SK-N-MC (cell line): ENCODE data around the gene PODNL1.
"Not testable (repeated sequence)": the region's sequence is repeated elsewhere in the genome, so short reads cannot be mapped to it uniquely, and the experiment has no call there.

ENCODE experiments used
- DNase-seq: peaks from one replicate; pipeline ENCODE4 v3.0.0-alpha.2; 2011; ENCODE audit warnings: low read depth, low spot score
- H3K27ac ChIP-seq: fragments of 200-600 bp; sonication (generic); 2 replicates; pipeline ENCODE4 v1.5.1; 2016; ENCODE audit warnings: mixed run types
- H3K36me3 ChIP-seq: fragments of 200-600 bp; sonication (generic); 2 replicates; pipeline ENCODE4 v1.6.1; 2017; ENCODE audit warnings: antibody characterized with exemption, low read length, mixed read lengths; ENCODE audit not compliant: insufficient read depth
- H3K4me3 ChIP-seq: fragments of 200-600 bp; sonication (generic); 2 replicates; pipeline ENCODE4 v1.5.1; 2016
- H3K9ac ChIP-seq: fragments of 200-600 bp; sonication (generic); 2 replicates; pipeline ENCODE4 v1.8.0; 2017; ENCODE audit warnings: mixed run types, mixed read lengths; ENCODE audit not compliant: insufficient read length
- H3K9me3 ChIP-seq: fragments of 200-600 bp; sonication (generic); 2 replicates; pipeline ENCODE4 v1.6.1; 2017; ENCODE audit warnings: low read depth, mild to moderate bottlenecking, antibody characterized with exemption, low read length, moderate library complexity, mixed read lengths
- EZH2 ChIP-seq: fragments of 200-600 bp; sonication (generic); IDR thresholded peaks from one replicate; pipeline ENCODE4 v1.6.1; 2017; ENCODE audit warnings: antibody characterized with exemption
- FOXP2 ChIP-seq: optimal IDR thresholded peaks from 2 replicates; pipeline ENCODE3; 2011; ENCODE audit warnings: mild to moderate bottlenecking, moderate library complexity; ENCODE audit not compliant: insufficient read depth; ENCODE audit errors: extremely low read length, control extremely low read depth
- POLR2AphosphoS5 ChIP-seq: IDR thresholded peaks from 2 replicates; pipeline ENCODE4 v1.6.1; 2012; ENCODE audit warnings: mild to moderate bottlenecking, low read depth, low read length, borderline replicate concordance

The PODNL1 gene

GRCh38 chr19:13978351-13979243 is 40.4 kb upstream of the PODNL1 start:
- TF ChIP-seq EZH2, result no peak
- TF ChIP-seq FOXP2, result no peak
- TF ChIP-seq POLR2AphosphoS5, result no peak
- H3K9me3 ChIP-seq, result no peaks in the 10 kb centered on the region
- H3K36me3 ChIP-seq, result no peaks in the 10 kb centered on the region
- H3K4me3 ChIP-seq, result peak overlapping the region; percentile 69
- H3K9ac ChIP-seq, result peak overlapping the region; percentile 66
- H3K27ac ChIP-seq, result peak overlapping the region; percentile 81
- no peak for DNase-seq

DNA sequence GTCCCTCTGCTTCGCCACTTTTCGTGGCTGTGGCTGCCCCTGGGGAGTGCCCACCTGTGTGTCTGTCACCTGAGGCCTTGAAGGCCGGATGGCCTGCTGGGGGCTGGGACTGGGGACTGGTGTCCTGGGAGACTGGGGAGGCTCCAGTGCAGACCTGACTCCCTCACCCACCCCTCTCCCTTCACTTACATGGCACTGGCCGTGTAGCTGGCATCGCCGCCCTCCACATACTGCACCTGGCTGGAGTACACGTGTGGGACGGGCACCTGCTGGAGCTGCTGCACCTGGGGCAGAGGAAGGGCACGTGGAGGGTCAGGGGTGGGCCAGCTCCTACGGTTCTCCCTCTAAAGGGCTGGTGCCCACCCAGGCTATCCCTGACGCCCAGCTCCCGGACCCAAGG is 39.6 kb upstream of the PODNL1 start:
- H3K27ac ChIP-seq, result peak overlapping the region; percentile 81
- H3K9ac ChIP-seq, result no peak overlapping the region
- TF ChIP-seq FOXP2 (no peak), EZH2 (no peak), POLR2AphosphoS5 (no peak)
- DNase-seq, result no peak
- H3K36me3 ChIP-seq, result no peaks in the 10 kb centered on the region; the same call in 1 of the 2 replicates
- no peak overlapping the region for H3K4me3 ChIP-seq
- no peaks in the 10 kb centered on the region for H3K9me3 ChIP-seq

DNA sequence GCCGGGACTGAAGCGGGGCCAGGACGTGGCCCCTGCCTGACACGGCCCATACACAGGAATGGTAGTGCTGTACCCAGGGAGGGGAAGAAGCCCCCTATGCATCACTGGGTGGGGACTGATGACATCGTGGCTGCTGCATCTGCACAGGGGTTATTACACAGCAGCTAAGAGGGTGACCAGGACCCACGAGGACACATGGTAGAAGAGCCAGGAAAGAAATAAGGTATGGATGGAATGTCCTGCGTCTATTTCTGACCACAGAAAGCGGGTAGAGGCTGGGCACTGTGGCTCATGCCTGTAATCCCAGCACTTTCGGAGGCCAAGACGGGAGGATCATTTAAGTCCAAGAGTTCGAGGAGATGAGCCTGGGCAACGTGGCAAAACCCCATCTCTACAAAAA is 38.2 kb upstream of the PODNL1 start:
- H3K36me3 ChIP-seq, result no peaks in the 10 kb centered on the region; the same call in 1 of the 2 replicates
- no peak overlapping the region for H3K27ac ChIP-seq

DNA sequence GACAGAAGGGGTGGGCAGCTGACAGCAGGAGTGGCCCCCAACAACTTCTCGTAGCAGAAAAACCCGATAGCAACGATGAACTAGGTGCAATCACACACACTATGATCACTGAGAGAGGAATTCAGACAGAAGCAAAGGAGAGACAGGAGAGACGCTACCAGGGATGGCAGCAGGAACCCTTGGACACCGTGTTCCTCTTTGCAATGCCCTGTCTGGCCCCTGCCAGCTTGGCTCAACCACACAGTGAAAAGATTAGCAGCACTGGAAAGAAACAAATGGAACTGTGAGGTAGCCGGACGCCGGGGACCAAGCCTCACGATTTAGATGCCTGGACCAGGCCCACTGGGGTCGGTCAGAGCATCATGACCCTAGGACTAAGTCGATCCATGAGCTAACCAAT is 37.7 kb upstream of the PODNL1 start:
- Histone ChIP-seq H3K36me3 (no peaks in the 10 kb centered on the region; the same call in 1 of the 2 replicates), H3K27ac (no peak overlapping the region)

More for the DNA sequence above, 38.2 kb upstream of the PODNL1 start:
- H3K9ac ChIP-seq, result no peak overlapping the region
- H3K9me3 ChIP-seq, result no peaks in the 10 kb centered on the region
- TF ChIP-seq POLR2AphosphoS5 (no peak), EZH2 (no peak), FOXP2 (no peak)
- no peak for DNase-seq
- no peak overlapping the region for H3K4me3 ChIP-seq

DNA sequence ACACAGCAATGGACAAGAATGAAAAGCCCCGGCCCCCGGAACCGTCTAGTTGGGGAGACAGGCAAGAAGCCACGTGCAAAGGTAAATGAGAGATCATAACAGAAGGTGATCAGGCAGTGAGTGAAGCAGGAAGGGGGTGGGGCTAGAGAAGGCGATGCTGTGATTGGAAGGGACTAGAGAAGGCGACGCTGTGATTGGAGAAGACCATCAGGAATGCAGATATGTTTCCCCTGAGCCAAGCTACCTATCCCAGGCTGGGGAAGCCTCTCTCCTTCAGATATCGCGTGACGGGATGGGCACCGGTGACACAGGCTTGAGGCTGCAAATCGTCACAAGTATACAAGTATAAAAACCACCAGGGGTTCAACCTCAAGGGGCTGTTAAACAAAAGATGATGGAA is 35.9 kb upstream of the PODNL1 start:
- H3K4me3 ChIP-seq, result no peak overlapping the region
- peaks cover 3% of the 10 kb centered on the region; the same call in 1 of the 2 replicates for H3K36me3 ChIP-seq
- no peak for DNase-seq
- no peak overlapping the region for H3K27ac ChIP-seq
- no peak overlapping the region for H3K9ac ChIP-seq
- no peaks in the 10 kb centered on the region for H3K9me3 ChIP-seq
- TF ChIP-seq EZH2 (no peak), FOXP2 (no peak), POLR2AphosphoS5 (no peak)

More for the DNA sequence above, 37.7 kb upstream of the PODNL1 start:
- no peak for DNase-seq
- H3K4me3 ChIP-seq, result no peak overlapping the region
- H3K9ac ChIP-seq, result no peak overlapping the region
- TF ChIP-seq EZH2 (no peak), FOXP2 (no peak), POLR2AphosphoS5 (no peak)
- no peaks in the 10 kb centered on the region for H3K9me3 ChIP-seq

GRCh38 chr19:13973479-13973878 is 35.3 kb upstream of the PODNL1 start:
- not testable (repeated sequence) for H3K9me3 ChIP-seq, H3K4me3 ChIP-seq, H3K36me3 ChIP-seq, H3K9ac ChIP-seq, H3K27ac ChIP-seq, DNase-seq

GRCh38 chr19:13972368-13973155 is 34.3 kb upstream of the PODNL1 start:
- TF ChIP-seq POLR2AphosphoS5, result no peak
- no peak overlapping the region for H3K4me3 ChIP-seq
- H3K36me3 ChIP-seq, result peaks cover 7% of the 10 kb centered on the region; the same call in 1 of the 2 replicates
- H3K27ac ChIP-seq, result no peak overlapping the region
- no peak overlapping the region for H3K9ac ChIP-seq
- H3K9me3 ChIP-seq, result no peaks in the 10 kb centered on the region
- no peak for DNase-seq

GRCh38 chr19:13971868-13972267 is 33.7 kb upstream of the PODNL1 start:
- H3K4me3 ChIP-seq, H3K9me3 ChIP-seq, DNase-seq, H3K36me3 ChIP-seq, H3K27ac ChIP-seq, H3K9ac ChIP-seq: not testable (repeated sequence)
